GM21360 (cell line): Measurements from ENCODE around the gene VSTM2B.

Experiments used
- ATAC-seq: cut with Tn5 transposase; IDR thresholded peaks from one replicate; pipeline ENCODE4 v1.9.1; 2021; ENCODE audit warnings: mild to moderate bottlenecking, moderate library complexity; ENCODE audit not compliant: unreplicated experiment

The VSTM2B gene

GRCh38 chr19:29529646-29530539 lies 4.1 kb downstream of the VSTM2B start:
- ATAC-seq = no peak

GRCh38 chr19:29530540-29531457 lies 5.0 kb downstream of the VSTM2B start:
- ATAC-seq = no peak

- no peak for ATAC-seq
These were observed 5.7 kb downstream of the VSTM2B start for GRCh38 chr19:29531458-29532025.

GRCh38 chr19:29532097-29532496 lies 6.3 kb downstream of the VSTM2B start:
- no peak for ATAC-seq

GRCh38 chr19:29532956-29533355 lies 7.2 kb downstream of the VSTM2B start:
- ATAC-seq = no peak

GRCh38 chr19:29533578-29534544 lies 8.1 kb downstream of the VSTM2B start:
- ATAC-seq = no peak

GRCh38 chr19:29535214-29535831 lies 9.5 kb downstream of the VSTM2B start:
- ATAC-seq = no peak

GRCh38 chr19:29535984-29536508 lies 10.3 kb downstream of the VSTM2B start:
- ATAC-seq = no peak

- no peak for ATAC-seq
These were observed 11.4 kb downstream of the VSTM2B start for GRCh38 chr19:29537181-29537580.

GRCh38 chr19:29537601-29538000 lies 11.8 kb downstream of the VSTM2B start:
- ATAC-seq = no peak

- ATAC-seq = no peak
These were observed 12.4 kb downstream of the VSTM2B start for GRCh38 chr19:29538146-29538545.

- no peak for ATAC-seq
These were observed 12.9 kb downstream of the VSTM2B start for GRCh38 chr19:29538651-29539050.

- ATAC-seq = no peak
These were observed 13.3 kb downstream of the VSTM2B start for GRCh38 chr19:29539131-29539530.

GRCh38 chr19:29539670-29540069 lies 13.9 kb downstream of the VSTM2B start:
- ATAC-seq = no peak

GRCh38 chr19:29540114-29540513 lies 14.3 kb downstream of the VSTM2B start:
- ATAC-seq = no peak

GRCh38 chr19:29541473-29542253 lies 15.9 kb downstream of the VSTM2B start:
- no peak for ATAC-seq

GRCh38 chr19:29542327-29542726 lies 16.5 kb downstream of the VSTM2B start:
- ATAC-seq = no peak

GRCh38 chr19:29542776-29543175 lies 17.0 kb downstream of the VSTM2B start:
- ATAC-seq = no peak

- ATAC-seq = no peak
These were observed 17.6 kb downstream of the VSTM2B start for GRCh38 chr19:29543381-29543780.
